ENCODE results near the gene GGPS1.

DNA sequence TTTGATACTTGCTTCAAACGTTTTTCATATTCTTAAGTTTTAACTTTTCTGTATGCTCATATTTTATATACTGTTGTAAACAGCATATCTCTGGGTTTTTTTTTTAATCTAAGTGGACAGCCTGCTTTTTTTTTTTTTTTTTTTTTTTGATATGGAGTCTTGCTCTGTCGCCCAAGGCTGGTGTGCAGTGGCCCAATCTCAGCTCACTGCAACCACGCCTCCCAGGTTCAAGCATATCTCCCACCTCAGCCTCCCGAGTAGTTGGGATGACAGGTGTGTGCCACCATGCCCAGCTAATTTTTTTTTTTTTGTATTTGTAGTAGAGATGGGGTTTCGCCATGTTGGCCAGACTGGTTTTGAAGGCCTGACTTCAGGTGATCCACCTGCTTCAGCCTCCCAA lies 40.1 kb downstream of the GGPS1 start:
- TF ChIP-seq SNAI2 (CRISPR knock-in tag; IDR thresholded peaks at IDR 0.05), result no peak
- TF ChIP-seq, protein P1, sequence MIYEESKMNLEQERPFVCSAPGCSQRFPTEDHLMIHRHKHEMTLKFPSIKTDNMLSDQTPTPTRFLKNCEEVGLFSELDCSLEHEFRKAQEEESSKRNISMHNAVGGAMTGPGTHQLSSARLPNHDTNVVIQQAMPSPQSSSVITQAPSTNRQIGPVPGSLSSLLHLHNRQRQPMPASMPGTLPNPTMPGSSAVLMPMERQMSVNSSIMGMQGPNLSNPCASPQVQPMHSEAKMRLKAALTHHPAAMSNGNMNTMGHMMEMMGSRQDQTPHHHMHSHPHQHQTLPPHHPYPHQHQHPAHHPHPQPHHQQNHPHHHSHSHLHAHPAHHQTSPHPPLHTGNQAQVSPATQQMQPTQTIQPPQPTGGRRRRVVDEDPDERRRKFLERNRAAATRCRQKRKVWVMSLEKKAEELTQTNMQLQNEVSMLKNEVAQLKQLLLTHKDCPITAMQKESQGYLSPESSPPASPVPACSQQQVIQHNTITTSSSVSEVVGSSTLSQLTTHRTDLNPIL (CRISPR knock-in tag; IDR thresholded peaks at IDR 0.05; ENCODE audit: low read depth), result no peak
- no peak for TF ChIP-seq ARNTL (CRISPR knock-in tag; IDR thresholded peaks at IDR 0.05; ENCODE audit: borderline replicate concordance, low read depth)
- TF ChIP-seq RARB (CRISPR knock-in tag; IDR thresholded peaks at IDR 0.05), result no peak
- no peak for TF ChIP-seq ESRRG (CRISPR knock-in tag; IDR thresholded peaks at IDR 0.05)
- TF ChIP-seq, protein P2, sequence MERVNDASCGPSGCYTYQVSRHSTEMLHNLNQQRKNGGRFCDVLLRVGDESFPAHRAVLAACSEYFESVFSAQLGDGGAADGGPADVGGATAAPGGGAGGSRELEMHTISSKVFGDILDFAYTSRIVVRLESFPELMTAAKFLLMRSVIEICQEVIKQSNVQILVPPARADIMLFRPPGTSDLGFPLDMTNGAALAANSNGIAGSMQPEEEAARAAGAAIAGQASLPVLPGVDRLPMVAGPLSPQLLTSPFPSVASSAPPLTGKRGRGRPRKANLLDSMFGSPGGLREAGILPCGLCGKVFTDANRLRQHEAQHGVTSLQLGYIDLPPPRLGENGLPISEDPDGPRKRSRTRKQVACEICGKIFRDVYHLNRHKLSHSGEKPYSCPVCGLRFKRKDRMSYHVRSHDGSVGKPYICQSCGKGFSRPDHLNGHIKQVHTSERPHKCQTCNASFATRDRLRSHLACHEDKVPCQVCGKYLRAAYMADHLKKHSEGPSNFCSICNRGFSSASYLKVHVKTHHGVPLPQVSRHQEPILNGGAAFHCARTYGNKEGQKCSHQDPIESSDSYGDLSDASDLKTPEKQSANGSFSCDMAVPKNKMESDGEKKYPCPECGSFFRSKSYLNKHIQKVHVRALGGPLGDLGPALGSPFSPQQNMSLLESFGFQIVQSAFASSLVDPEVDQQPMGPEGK (CRISPR knock-in tag; IDR thresholded peaks at IDR 0.05; ENCODE audit: borderline replicate concordance), result no peak
- no peak for TF ChIP-seq ZFP3 (CRISPR knock-in tag; IDR thresholded peaks at IDR 0.05)
- no peak for TF ChIP-seq ZFP30 (CRISPR knock-in tag; IDR thresholded peaks at IDR 0.05)
- no peak for TF ChIP-seq CSDC2 (CRISPR knock-in tag; IDR thresholded peaks at IDR 0.05)
- TF ChIP-seq, protein P3, sequence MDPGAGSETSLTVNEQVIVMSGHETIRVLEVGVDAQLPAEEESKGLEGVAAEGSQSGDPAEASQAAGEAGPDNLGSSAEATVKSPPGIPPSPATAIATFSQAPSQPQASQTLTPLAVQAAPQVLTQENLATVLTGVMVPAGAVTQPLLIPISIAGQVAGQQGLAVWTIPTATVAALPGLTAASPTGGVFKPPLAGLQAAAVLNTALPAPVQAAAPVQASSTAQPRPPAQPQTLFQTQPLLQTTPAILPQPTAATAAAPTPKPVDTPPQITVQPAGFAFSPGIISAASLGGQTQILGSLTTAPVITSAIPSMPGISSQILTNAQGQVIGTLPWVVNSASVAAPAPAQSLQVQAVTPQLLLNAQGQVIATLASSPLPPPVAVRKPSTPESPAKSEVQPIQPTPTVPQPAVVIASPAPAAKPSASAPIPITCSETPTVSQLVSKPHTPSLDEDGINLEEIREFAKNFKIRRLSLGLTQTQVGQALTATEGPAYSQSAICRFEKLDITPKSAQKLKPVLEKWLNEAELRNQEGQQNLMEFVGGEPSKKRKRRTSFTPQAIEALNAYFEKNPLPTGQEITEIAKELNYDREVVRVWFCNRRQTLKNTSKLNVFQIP (CRISPR knock-in tag; IDR thresholded peaks at IDR 0.05; ENCODE audit: borderline replicate concordance, low read depth), result no peak
